Hepatocyte (in vitro differentiated cells): ENCODE measurements around the gene SYT2. TPM values are rescaled to one million over a fixed set of nuclear protein-coding genes. Genes with fewer than 3 reads are reported as not detected.

ENCODE experiments used
- DNase-seq: peaks from one replicate; pipeline ENCODE4 v3.0.0-alpha.2; 2016; ENCODE audit warnings: low spot score
- H2AFZ ChIP-seq: fragments of 200-600 bp; sonication (generic); 2 replicates; pipeline ENCODE4 v1.6.0; 2016; ENCODE audit warnings: antibody characterized with exemption, mild to moderate bottlenecking
- H3K27ac ChIP-seq: fragments of 200-600 bp; sonication (generic); 2 replicates; pipeline ENCODE4 v1.5.1; 2016; ENCODE audit warnings: mild to moderate bottlenecking
- H3K27me3 ChIP-seq: fragments of 200-600 bp; sonication (generic); 2 replicates; pipeline ENCODE4 v1.6.1; 2016
- H3K36me3 ChIP-seq: fragments of 200-600 bp; sonication (generic); replicated peaks from 2 replicates; pipeline ENCODE4 v1.5.1; 2016; ENCODE audit warnings: low read depth; ENCODE audit not compliant: insufficient read depth
- H3K4me1 ChIP-seq: fragments of 200-600 bp; sonication (generic); 2 replicates; pipeline ENCODE4 v1.5.1; 2016; ENCODE audit warnings: mild to moderate bottlenecking, moderate library complexity; ENCODE audit not compliant: insufficient read depth
- H3K4me2 ChIP-seq: fragments of 200-600 bp; sonication (generic); 2 replicates; pipeline ENCODE4 v1.6.0; 2016
- H3K4me3 ChIP-seq: fragments of 200-600 bp; sonication (generic); 2 replicates; pipeline ENCODE4 v1.5.1; 2016; ENCODE audit warnings: mild to moderate bottlenecking
- H3K79me2 ChIP-seq: fragments of 200-600 bp; sonication (generic); 2 replicates; pipeline ENCODE4 v1.6.0; 2017; ENCODE audit warnings: mild to moderate bottlenecking
- H3K9me2 ChIP-seq: fragments of 200-600 bp; sonication (generic); replicated peaks from 2 replicates; pipeline ENCODE4 v1.6.0; 2017; ENCODE audit warnings: mild to moderate bottlenecking; ENCODE audit not compliant: insufficient read depth
- H3K9me3 ChIP-seq: fragments of 200-600 bp; sonication (generic); 2 replicates; pipeline ENCODE4 v1.5.1; 2016; ENCODE audit warnings: low read depth, mild to moderate bottlenecking
- H4K20me1 ChIP-seq: fragments of 200-600 bp; sonication (generic); 2 replicates; pipeline ENCODE4 v1.6.0; 2016; ENCODE audit warnings: mild to moderate bottlenecking; ENCODE audit not compliant: insufficient read depth, poor library complexity, severe bottlenecking
- CTCF ChIP-seq: fragments of 200-600 bp; sonication (generic); IDR thresholded peaks from 2 replicates; pipeline ENCODE4 v1.5.1; 2016; ENCODE audit warnings: antibody characterized with exemption, mild to moderate bottlenecking; ENCODE audit not compliant: poor library complexity
- EZH2 ChIP-seq: fragments of 200-600 bp; sonication (generic); IDR thresholded peaks from 2 replicates; pipeline ENCODE4 v1.6.1; 2016; ENCODE audit warnings: antibody characterized with exemption, mild to moderate bottlenecking, borderline replicate concordance
- EZH2phosphoT487 ChIP-seq: fragments of 200-600 bp; sonication (generic); IDR thresholded peaks from one replicate; pipeline ENCODE4 v1.6.1; 2018; ENCODE audit warnings: antibody characterized with exemption, mild to moderate bottlenecking, low read depth, moderate library complexity; ENCODE audit not compliant: unreplicated experiment, severe bottlenecking
- WGBS: methylation state at CpG from one replicate; pipeline ENCODE4 v1.1.6; 2016; ENCODE audit warnings: low lambda C conversion rate; ENCODE audit errors: missing lambda C conversion rate; 5-methylcytosine and 5-hydroxymethylcytosine counted together
- polyA plus RNA-seq: library from polyadenylated mRNA; unstranded; fragments of >200 nt; fragmentation: Nextera tagmentation; extraction: Ambion mirVana; gene quantifications from 2 replicates; pipeline ENCODE4 v1.2.1, GENCODE V29; 2016
- total RNA-seq: library from RNA; depleted of rRNA; stranded (reverse); fragments of >200 nt; gene quantifications from 2 replicates; pipeline ENCODE4 v1.2.3, GENCODE V29; 2014

SYT2 gene
- total and polyA plus RNA-seq, 2 experiments from 2014 or later, result 0.81 to 0.90 TPM

- no peak overlapping the region for H2AFZ ChIP-seq
- H4K20me1 ChIP-seq, result no peaks in the 10 kb centered on the region
- DNase-seq, result no peak
- WGBS, result 74% methylated on average over 2 of the region's 2 CpGs
- H3K4me2 ChIP-seq, result no peak overlapping the region
- no peaks in the 10 kb centered on the region for H3K9me3 ChIP-seq
- H3K36me3 ChIP-seq, result no peaks in the 10 kb centered on the region
- H3K9me2 ChIP-seq, result no peaks in the 10 kb centered on the region
- no peaks in the 10 kb centered on the region for H3K79me2 ChIP-seq
- TF ChIP-seq EZH2 (no peak), CTCF (no peak), EZH2phosphoT487 (no peak)
- no peak overlapping the region for H3K4me3 ChIP-seq
- no peak overlapping the region for H3K27ac ChIP-seq
- H3K27me3 ChIP-seq, result no peaks in the 10 kb centered on the region
- peaks cover 12% of the 10 kb centered on the region for H3K4me1 ChIP-seq
Observed at GRCh38 chr1:202564958-202565495, 145.2 kb downstream of the SYT2 start.

- Histone ChIP-seq H3K4me1 (peaks cover 4% of the 10 kb centered on the region), H3K9me2 (no peaks in the 10 kb centered on the region), H3K27ac (no peak overlapping the region), H3K4me3 (no peak overlapping the region), H2AFZ (no peak overlapping the region), H3K79me2 (no peaks in the 10 kb centered on the region), H3K36me3 (no peaks in the 10 kb centered on the region), H4K20me1 (no peaks in the 10 kb centered on the region), H3K4me2 (no peak overlapping the region), H3K27me3 (no peaks in the 10 kb centered on the region), H3K9me3 (no peaks in the 10 kb centered on the region)
- TF ChIP-seq EZH2 (no peak), CTCF (no peak), EZH2phosphoT487 (no peak)
- no peak for DNase-seq
- 94% methylated on average over 1 of the region's 1 CpG for WGBS
Observed at GRCh38 chr1:202563818-202564217, 146.4 kb downstream of the SYT2 start.

- Histone ChIP-seq H3K9me3 (no peaks in the 10 kb centered on the region), H3K79me2 (no peaks in the 10 kb centered on the region), H2AFZ (no peak overlapping the region), H4K20me1 (no peaks in the 10 kb centered on the region), H3K4me3 (no peak overlapping the region), H3K36me3 (no peaks in the 10 kb centered on the region), H3K9me2 (no peaks in the 10 kb centered on the region), H3K27me3 (no peaks in the 10 kb centered on the region), H3K27ac (no peak overlapping the region), H3K4me1 (no peaks in the 10 kb centered on the region), H3K4me2 (no peak overlapping the region)
- no peak for DNase-seq
- WGBS, result 87% methylated on average over 13 of the region's 13 CpGs
- TF ChIP-seq EZH2 (no peak), CTCF (no peak), EZH2phosphoT487 (no peak)
Observed at GRCh38 chr1:202562444-202563060, 147.7 kb downstream of the SYT2 start.
